Fibroblast of lung (primary cell): Measurements from ENCODE around the gene SMIM9. TPM values are rescaled to one million over a fixed set of nuclear protein-coding genes. Genes with fewer than 3 reads are reported as not detected.
"Not testable (repeated sequence)": the region's sequence is repeated elsewhere in the genome, so short reads cannot be mapped to it uniquely, and the experiment has no call there.

Experiments used
- DNase-seq, 2 donors: peaks; one replicate each; pipeline versions ENCODE4 v3.0.0 to v3.0.0-alpha.2; 2010; ENCODE audit warnings: low read depth in 2 of 2
- H2AFZ ChIP-seq: 2 replicates; pipeline ENCODE4 v1.5.1; 2012; ENCODE audit warnings: low read length, control low read depth, inconsistent platforms
- H3K27ac ChIP-seq: 2 replicates; pipeline ENCODE4 v1.5.1; 2011; ENCODE audit warnings: low read length, control low read depth; ENCODE audit not compliant: insufficient read depth
- H3K27me3 ChIP-seq: 2 replicates; pipeline ENCODE4 v1.5.1; 2011; ENCODE audit warnings: mild to moderate bottlenecking, low read length; ENCODE audit not compliant: control insufficient read depth, insufficient read depth
- H3K36me3 ChIP-seq: 2 replicates; pipeline ENCODE4 v1.5.1; 2011; ENCODE audit warnings: low read length; ENCODE audit not compliant: control insufficient read depth, insufficient read depth
- H3K4me1 ChIP-seq: 2 replicates; pipeline ENCODE4 v1.5.1; 2011; ENCODE audit warnings: low read length; ENCODE audit not compliant: control insufficient read depth, insufficient read depth; ENCODE audit errors: extremely low read depth
- H3K4me2 ChIP-seq: 2 replicates; pipeline ENCODE4 v1.5.1; 2011; ENCODE audit warnings: low read length, control low read depth; ENCODE audit not compliant: insufficient read depth; ENCODE audit errors: extremely low read depth
- H3K4me3 ChIP-seq, 4 experiments: fragments of 200-600 bp in 1 of 4; sonication (generic) in 1 of 4; replicated peaks in 1 of 4; 2 replicates each; pipeline ENCODE4 v1.5.1; 2011 to 2016; ENCODE audit warnings: low read length in 4 of 4, low read depth in 3 of 4, mild to moderate bottlenecking in 3 of 4, control low read depth in 2 of 4, inconsistent platforms in 1 of 4, mixed read lengths in 1 of 4; ENCODE audit not compliant: insufficient read depth in 1 of 4; ENCODE audit errors: control extremely low read depth in 1 of 4
- H3K79me2 ChIP-seq: 2 replicates; pipeline ENCODE4 v1.5.1; 2012; ENCODE audit warnings: mild to moderate bottlenecking, low read length, inconsistent platforms; ENCODE audit not compliant: control insufficient read depth, insufficient read depth
- H3K9ac ChIP-seq: 2 replicates; pipeline ENCODE4 v1.5.1; 2011; ENCODE audit warnings: mild to moderate bottlenecking, low read length, control low read depth; ENCODE audit not compliant: insufficient read depth
- H3K9me3 ChIP-seq: 2 replicates; pipeline ENCODE4 v1.5.1; 2012; ENCODE audit warnings: low read depth, low read length; ENCODE audit not compliant: control insufficient read depth, insufficient read depth
- H4K20me1 ChIP-seq: 2 replicates; pipeline ENCODE4 v1.5.1; 2011; ENCODE audit warnings: low read length; ENCODE audit not compliant: control insufficient read depth, insufficient read depth; ENCODE audit errors: extremely low read depth
- CTCF ChIP-seq, 2 donors: IDR thresholded peaks in 1 of 2; conservative IDR thresholded peaks in 1 of 2; 1 replicate in 1 of 2; 2 replicates in 1 of 2; pipeline ENCODE4 v1.5.1; 2011 to 2012; ENCODE audit warnings: low read length in 2 of 2, control low read depth in 1 of 2, inconsistent platforms in 1 of 2, low read depth in 1 of 2, mild to moderate bottlenecking in 1 of 2
- EZH2 ChIP-seq: IDR thresholded peaks from 2 replicates; pipeline ENCODE4 v1.5.1; 2012; ENCODE audit warnings: low read length, control low read depth, mild to moderate bottlenecking; ENCODE audit errors: missing control alignments
- polyA plus RNA-seq, 2 donors: library from polyadenylated mRNA; depleted of rRNA in 1 of 2; stranded (reverse) in 1 of 2; unstranded in 1 of 2; fragments of >200 nt; gene quantifications; 2 replicates each; pipeline ENCODE4 v1.2.1, GENCODE V29; 2011 to 2012; ENCODE audit warnings: missing spikeins in 1 of 2
- total RNA-seq: library from RNA; depleted of rRNA; stranded (reverse); fragments of >200 nt; gene quantifications from 2 replicates; pipeline ENCODE4 v1.2.1, GENCODE V29; 2014

The SMIM9 gene
- total and polyA plus RNA-seq, 2 donors (not counting 1 experiment from before 2014, with no cell fraction given) = not detected

- no peak overlapping the region for H3K9ac ChIP-seq
- TF ChIP-seq EZH2 = no peak
- no peak for TF ChIP-seq CTCF (conservative IDR thresholded peaks at IDR 0.05 in 1 of 2, IDR thresholded peaks at IDR 0.05 in 1 of 2; ENCODE audit: low read depth in 1 of 2, low read length in 2 of 2)
Observed at GRCh38 chrX:154819771-154820341, 14.6 kb downstream of the SMIM9 start.

DNA sequence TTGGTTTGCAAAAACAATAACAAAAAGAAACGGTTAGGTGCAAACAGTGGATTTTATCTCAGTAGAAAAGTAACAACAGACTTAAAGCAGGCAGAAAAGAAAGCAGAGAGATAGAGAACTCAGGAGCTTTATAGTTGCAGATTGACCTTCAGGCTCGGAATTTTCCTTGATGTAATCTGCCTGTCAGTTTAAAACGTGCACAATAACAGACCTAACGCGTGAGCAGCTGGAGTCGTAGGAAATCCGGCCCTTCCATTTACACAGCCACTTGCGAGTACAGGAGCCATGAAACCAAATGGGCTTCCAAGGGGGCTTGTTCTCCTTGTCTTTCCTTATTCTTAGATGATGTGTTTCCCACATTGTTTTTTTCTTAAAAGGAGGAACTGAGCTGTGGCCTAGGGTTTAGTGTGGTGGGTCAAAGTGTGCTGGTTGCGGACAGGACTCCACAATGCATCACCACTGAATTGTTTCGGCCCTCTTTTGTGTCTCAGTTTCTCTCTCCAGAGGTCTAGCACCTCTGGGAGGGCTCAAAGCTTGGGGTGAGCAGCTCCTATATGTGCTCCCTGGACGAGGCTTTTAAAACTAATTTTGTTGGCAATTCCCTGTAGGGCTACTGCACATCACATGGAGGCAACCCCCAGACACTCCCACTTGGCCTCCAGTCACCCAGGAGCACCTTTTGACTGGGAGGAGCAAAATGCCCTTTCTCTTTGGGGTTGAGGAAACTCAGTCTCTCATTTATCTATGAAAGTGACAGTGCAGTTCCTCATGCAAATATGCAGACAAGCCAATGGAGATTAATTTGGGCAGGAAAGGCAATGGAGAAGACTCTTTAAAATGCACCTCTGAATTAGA, 15.3 kb downstream of the SMIM9 start:
- Histone ChIP-seq H3K4me2 (no peak overlapping the region), H2AFZ (no peak overlapping the region)
- no peak for TF ChIP-seq EZH2
- no peak for TF ChIP-seq CTCF (conservative IDR thresholded peaks at IDR 0.05 in 1 of 2, IDR thresholded peaks at IDR 0.05 in 1 of 2; ENCODE audit: low read depth in 1 of 2, low read length in 2 of 2)

More at GRCh38 chrX:154819771-154820341, 14.6 kb downstream of the SMIM9 start:
- H3K4me3 ChIP-seq = no peak overlapping the region
- no peaks in the 10 kb centered on the region for H3K9me3 ChIP-seq
- no peak for DNase-seq
- no peak overlapping the region for H3K4me2 ChIP-seq
- no peaks in the 10 kb centered on the region for H3K36me3 ChIP-seq
- no peak overlapping the region for H3K27ac ChIP-seq
- no peaks in the 10 kb centered on the region for H3K4me1 ChIP-seq
- H3K27me3 ChIP-seq = no peaks in the 10 kb centered on the region
- H2AFZ ChIP-seq = no peak overlapping the region
- H3K79me2 ChIP-seq = no peaks in the 10 kb centered on the region
- no peaks in the 10 kb centered on the region for H4K20me1 ChIP-seq

GRCh38 chrX:154817048-154817618, 17.3 kb downstream of the SMIM9 start:
- not testable (repeated sequence) for H3K4me2 ChIP-seq, H3K9ac ChIP-seq, DNase-seq, H2AFZ ChIP-seq, H3K4me1 ChIP-seq, H3K4me3 ChIP-seq, H3K79me2 ChIP-seq, H3K27ac ChIP-seq, H3K9me3 ChIP-seq, H4K20me1 ChIP-seq, H3K36me3 ChIP-seq, H3K27me3 ChIP-seq

More for the DNA sequence above, 15.3 kb downstream of the SMIM9 start:
- no peaks in the 10 kb centered on the region for H3K9me3 ChIP-seq
- no peaks in the 10 kb centered on the region for H4K20me1 ChIP-seq
- H3K4me3 ChIP-seq = no peak overlapping the region
- no peak overlapping the region for H3K9ac ChIP-seq
- no peaks in the 10 kb centered on the region for H3K36me3 ChIP-seq
- H3K79me2 ChIP-seq = no peaks in the 10 kb centered on the region
- H3K27me3 ChIP-seq = no peaks in the 10 kb centered on the region
- H3K4me1 ChIP-seq = no peaks in the 10 kb centered on the region
- DNase-seq = no peak
- H3K27ac ChIP-seq = no peak overlapping the region

DNA sequence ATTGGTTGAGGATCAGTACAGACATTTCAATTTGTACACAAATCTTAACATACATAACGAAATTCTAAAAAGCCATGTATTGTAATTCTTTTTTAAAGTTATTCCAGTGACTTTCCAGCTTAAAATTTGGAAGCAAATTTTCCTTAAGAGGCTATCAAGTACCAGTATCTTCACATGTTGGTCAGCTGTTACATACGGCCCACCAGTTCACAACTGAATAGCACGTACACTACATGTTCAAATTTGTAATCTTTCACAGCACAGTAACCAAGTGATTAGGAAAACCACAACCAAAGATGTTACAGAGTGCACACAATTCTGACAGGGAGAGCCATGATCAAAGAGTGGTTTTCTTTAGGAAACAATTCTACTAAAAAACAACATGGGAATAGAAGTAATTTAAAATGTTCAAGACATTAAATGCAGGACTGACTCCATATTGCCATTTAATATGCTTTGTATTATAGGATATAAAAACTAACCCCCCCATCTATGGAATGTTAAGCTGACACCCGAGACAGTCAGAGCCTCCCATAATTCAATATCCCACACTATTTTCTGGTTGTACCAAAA, 18.1 kb downstream of the SMIM9 start:
- not testable (repeated sequence) for H3K4me1 ChIP-seq, H3K9me3 ChIP-seq, DNase-seq

More for the DNA sequence above, 18.1 kb downstream of the SMIM9 start:
- not testable (repeated sequence) for H3K27me3 ChIP-seq, H3K4me2 ChIP-seq, H3K79me2 ChIP-seq, H3K36me3 ChIP-seq, H2AFZ ChIP-seq, H4K20me1 ChIP-seq, H3K9ac ChIP-seq, H3K4me3 ChIP-seq, H3K27ac ChIP-seq
